Hepatocyte (in vitro differentiated cells): Measurements from ENCODE around the gene SSBP3.
"Not testable (repeated sequence)": the region's sequence is repeated elsewhere in the genome, so short reads cannot be mapped to it uniquely, and the experiment has no call there.

Experiments used
- EZH2 ChIP-seq: fragments of 200-600 bp; sonication (generic); IDR thresholded peaks from 2 replicates; pipeline ENCODE4 v1.6.1; 2016; ENCODE audit warnings: antibody characterized with exemption, mild to moderate bottlenecking, borderline replicate concordance
- EZH2phosphoT487 ChIP-seq: fragments of 200-600 bp; sonication (generic); IDR thresholded peaks from one replicate; pipeline ENCODE4 v1.6.1; 2018; ENCODE audit warnings: antibody characterized with exemption, mild to moderate bottlenecking, low read depth, moderate library complexity; ENCODE audit not compliant: unreplicated experiment, severe bottlenecking
- TF ChIP-seq, protein P1 (sequence below): fragments of 200-600 bp; sonication (generic); IDR thresholded peaks from 2 replicates; pipeline ENCODE4 v1.5.1; 2016; ENCODE audit warnings: antibody characterized with exemption, mild to moderate bottlenecking; ENCODE audit not compliant: poor library complexity

DNA sequence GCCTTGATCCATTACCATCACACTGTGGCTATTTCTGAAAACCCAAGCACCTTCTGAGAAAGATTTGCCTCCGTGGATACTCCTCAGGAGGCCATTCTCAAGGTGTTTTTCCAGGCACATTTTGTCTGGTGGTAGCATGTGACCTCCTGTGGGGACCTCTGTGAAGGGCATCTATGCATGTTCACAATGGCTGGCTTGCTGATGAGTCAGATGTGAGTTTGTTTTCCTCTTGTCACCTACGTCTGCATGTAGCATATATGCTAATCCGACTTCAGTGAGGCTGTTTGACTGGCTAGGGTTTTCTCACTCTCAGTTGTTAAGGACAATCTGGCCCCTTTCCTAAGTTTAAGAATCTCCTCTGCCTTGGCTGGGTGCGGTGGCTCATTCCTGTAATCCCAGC lies 198.3 kb downstream of the SSBP3 start:
- TF ChIP-seq, protein P1, sequence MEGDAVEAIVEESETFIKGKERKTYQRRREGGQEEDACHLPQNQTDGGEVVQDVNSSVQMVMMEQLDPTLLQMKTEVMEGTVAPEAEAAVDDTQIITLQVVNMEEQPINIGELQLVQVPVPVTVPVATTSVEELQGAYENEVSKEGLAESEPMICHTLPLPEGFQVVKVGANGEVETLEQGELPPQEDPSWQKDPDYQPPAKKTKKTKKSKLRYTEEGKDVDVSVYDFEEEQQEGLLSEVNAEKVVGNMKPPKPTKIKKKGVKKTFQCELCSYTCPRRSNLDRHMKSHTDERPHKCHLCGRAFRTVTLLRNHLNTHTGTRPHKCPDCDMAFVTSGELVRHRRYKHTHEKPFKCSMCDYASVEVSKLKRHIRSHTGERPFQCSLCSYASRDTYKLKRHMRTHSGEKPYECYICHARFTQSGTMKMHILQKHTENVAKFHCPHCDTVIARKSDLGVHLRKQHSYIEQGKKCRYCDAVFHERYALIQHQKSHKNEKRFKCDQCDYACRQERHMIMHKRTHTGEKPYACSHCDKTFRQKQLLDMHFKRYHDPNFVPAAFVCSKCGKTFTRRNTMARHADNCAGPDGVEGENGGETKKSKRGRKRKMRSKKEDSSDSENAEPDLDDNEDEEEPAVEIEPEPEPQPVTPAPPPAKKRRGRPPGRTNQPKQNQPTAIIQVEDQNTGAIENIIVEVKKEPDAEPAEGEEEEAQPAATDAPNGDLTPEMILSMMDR = not testable (repeated sequence)
- TF ChIP-seq EZH2, EZH2phosphoT487: not testable (repeated sequence)
